ENCODE results near the gene SPAAR.

DNA sequence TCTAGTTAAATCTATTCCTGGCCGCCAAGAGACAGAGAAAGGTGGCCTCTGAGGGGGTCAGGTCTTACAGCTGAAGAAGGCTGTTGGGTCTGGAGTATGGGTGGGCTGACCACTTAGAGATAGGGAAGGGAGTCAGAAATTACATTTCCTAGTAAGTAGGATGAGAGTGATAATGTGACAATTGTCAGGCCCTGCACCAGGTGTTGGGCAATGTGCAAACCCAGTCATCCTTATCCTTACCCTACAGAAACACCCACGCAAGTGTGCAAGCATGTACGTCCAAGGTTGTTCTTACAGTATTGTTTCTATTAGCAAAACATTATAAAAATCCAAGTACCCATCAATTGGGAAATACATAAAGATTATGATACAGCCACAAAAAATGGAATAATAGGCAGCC lies 9.5 kb downstream of the SPAAR start:
- TF ChIP-seq POLR2A (IDR thresholded peaks at IDR 0.05), result no peak
- TF ChIP-seq, protein P1, sequence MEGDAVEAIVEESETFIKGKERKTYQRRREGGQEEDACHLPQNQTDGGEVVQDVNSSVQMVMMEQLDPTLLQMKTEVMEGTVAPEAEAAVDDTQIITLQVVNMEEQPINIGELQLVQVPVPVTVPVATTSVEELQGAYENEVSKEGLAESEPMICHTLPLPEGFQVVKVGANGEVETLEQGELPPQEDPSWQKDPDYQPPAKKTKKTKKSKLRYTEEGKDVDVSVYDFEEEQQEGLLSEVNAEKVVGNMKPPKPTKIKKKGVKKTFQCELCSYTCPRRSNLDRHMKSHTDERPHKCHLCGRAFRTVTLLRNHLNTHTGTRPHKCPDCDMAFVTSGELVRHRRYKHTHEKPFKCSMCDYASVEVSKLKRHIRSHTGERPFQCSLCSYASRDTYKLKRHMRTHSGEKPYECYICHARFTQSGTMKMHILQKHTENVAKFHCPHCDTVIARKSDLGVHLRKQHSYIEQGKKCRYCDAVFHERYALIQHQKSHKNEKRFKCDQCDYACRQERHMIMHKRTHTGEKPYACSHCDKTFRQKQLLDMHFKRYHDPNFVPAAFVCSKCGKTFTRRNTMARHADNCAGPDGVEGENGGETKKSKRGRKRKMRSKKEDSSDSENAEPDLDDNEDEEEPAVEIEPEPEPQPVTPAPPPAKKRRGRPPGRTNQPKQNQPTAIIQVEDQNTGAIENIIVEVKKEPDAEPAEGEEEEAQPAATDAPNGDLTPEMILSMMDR (IDR thresholded peaks at IDR 0.05), result no peak

Measured in heart left ventricle (tissue), 13 donors.